Amniotic stem cell (primary cell): ENCODE measurements around the gene IL18.
A peak's percentile ranks its signal among the peaks of the same experiment; 100 is the strongest.
"Not testable (repeated sequence)": the region's sequence is repeated elsewhere in the genome, so short reads cannot be mapped to it uniquely, and the experiment has no call there.

Experiments used
- DNase-seq: peaks from one replicate; lab custom pipeline; 2025; lab: John Stamatoyannopoulos, UW

Gene IL18

DNA sequence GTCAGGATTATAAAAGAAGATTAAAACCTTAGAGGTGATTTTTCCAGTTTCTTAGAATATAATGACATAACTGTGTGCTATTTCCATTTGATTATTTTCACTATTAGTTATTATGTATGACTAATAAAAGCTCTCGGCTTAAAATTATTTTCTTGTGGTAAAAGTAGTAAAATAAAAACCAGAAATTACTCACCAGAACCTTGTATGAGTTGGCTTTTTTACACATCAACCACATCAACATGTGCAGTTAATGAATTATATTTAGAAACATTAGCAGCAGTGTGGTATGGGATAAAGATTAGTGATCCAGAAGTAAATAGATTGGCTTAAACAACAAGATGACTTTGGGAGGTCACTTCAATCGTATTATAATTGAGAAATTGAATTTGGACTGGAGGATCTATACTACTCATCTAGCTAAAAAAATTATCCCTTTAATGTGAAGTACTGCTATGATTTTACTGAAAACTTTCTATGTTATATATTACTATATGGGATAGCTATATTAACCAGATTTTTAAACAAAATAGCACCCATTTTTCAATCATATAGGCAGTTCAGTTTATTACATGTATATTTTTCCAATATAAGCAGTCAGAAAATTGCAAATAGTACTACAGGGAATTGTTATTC is 8.6 kb upstream of the IL18 start:
- DNase-seq, result no peak

DNA sequence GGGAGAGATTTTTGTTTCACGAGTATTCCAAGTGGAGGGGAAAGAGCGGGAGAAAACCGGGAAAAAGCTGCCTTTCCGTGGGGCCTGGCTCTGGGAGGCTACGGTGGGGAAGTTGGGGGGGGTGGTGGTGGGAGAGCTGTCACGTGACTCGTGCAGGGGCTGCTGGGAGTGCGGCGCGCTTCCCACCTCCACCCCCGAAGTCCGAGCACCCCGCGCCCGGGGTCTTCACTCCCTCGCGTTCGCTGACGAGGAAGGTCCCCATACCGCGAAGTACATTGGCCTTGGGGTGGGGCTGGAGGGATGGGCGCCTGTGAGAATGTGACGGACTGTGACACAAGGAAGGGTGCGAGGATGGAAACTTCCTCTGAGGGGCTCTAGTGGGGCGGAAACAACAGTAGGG is 3.3 kb upstream of the IL18 start, which contains the start of gene TEX12:
TEX12 (plus strand) TSS at position 228 of the 400 bp plus-strand sequence. CDS start 1,897 bp downstream, outside the sequence.
- no peak for DNase-seq

DNA sequence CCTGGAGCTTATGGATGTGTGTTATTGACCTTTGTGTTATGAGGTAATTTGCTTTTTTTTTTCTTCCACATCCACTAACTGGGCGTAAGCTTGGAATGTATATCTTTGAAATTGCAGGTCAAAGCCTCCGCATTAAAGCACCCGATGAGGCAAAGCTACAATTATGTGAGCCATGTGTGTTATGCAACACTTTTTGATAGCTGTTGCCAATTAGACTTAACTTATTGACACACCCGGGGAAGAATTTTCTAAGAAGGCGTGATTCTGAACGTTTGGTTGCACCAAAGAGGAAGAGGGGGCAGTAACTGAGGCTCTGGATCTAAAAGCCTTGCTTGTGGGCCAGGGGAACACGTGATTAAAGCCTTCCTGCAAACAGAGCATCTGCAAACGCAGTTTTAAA is 2.7 kb upstream of the IL18 start:
- no peak for DNase-seq

- DNase-seq, result no peak
Measured at GRCh38 chr11:112165049-112165448, 1.2 kb upstream of the IL18 start.

DNA sequence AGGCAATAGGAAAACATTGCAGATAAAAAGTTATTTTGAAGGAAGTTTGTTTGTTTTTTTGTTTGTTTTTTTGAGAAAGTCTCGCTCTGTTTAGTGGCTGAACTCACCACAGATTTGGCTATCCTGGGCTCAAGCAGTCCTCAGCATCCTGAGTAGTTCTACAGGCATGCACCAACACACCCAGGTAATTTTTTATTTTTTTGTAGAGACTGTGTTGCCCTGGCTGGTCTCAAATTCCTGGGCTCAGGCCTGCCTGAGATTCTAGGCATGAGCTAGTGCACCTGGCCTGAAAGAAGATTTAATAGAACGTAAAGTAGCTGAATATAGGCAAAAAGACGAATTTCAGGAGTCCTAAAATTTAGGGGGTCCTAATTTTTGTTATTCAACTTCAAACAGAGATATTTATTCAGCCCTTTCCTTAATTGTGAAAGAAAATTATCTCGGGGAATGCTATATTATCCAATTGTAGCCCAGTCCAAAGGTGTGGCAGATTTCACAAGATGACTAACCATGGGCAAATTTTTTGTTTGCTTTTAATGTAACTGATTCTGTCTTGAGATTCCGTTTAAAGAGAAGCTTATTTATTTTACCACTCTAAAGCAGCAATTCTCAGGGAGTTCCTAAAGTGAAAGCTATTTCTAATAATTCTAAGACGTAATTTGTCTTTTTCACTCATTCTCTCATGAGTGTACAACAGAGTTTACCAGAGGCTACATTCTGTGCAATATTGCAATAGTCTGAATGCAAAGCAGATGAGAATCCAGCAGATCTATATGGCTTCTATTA is 940 bp downstream of the IL18 start:
- DNase-seq, result no peak

DNA sequence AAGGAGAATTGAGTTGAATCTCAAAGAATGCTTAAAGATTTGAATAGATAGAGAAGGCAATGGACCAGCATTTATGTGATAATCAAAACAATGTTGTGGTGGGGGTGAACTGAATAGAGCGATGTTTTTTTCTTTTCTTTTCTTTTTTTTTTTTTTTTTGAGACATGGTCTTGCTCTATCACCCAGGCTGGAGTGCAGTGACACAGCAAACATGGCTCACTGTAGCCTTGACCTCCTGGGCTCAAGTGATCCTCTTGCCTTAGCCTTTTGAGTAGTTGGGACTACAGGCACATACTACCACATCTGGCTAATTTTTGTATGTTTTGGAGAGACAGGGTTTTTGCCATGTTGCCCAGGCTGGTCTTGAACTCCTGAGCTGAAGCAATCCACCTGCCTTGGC is 1.7 kb downstream of the IL18 start:
- DNase-seq, result not testable (repeated sequence)

DNA sequence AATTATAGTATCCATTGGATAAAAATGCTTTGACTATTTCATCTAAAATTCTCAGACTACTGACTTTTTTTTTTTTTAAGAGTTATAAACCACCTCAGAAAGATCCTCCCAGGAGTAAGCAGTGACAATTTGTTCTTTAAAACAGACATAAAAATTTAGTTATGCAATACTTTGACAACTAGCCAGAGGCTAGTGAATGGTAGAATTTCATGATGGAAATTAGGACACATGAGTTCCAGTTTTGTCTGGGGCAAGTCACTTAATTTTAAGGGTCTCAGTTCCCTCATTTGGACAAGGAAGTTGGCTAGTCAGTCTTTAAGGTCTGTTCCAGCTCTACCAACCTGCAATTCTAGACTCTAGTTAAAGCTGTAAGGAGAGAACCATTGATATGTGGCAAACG is 2.9 kb downstream of the IL18 start:
- DNase-seq, result no peak

DNA sequence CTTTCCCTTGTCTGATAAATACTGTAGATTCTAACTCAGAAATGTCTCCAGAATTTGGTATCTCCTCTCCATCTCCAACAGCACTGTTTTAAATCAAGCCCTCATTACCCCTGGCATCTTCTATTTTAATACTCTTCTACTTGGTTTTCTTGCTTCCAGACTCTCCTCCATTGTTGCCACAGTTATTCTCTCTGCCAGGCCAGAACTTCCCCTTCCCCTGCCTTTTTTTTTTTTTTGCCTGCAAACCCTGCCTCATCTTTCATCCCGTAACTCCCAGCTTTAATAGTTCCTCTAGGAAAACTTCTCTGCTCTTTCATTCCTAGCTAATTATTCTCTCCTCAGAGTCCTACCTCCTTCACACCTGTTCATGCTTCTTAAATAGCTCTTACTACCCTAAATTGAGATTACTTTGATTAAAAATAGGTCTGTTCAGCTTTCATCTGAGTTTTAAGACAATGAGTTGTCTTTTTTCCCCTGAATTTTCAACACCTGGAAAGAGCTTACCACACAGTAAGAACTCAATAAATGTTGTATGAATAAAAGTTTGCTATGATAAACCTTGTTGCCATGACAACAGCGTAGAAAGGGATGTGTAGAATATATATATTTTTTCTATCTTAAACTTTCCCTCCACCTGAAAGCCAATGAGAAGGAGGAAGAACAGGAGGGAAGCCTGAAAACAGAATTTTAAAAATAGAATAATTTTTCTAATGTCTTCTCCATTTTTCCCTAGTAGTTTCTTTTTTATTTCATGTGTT is 3.6 kb downstream of the IL18 start:
- DNase-seq, result no peak

DNA sequence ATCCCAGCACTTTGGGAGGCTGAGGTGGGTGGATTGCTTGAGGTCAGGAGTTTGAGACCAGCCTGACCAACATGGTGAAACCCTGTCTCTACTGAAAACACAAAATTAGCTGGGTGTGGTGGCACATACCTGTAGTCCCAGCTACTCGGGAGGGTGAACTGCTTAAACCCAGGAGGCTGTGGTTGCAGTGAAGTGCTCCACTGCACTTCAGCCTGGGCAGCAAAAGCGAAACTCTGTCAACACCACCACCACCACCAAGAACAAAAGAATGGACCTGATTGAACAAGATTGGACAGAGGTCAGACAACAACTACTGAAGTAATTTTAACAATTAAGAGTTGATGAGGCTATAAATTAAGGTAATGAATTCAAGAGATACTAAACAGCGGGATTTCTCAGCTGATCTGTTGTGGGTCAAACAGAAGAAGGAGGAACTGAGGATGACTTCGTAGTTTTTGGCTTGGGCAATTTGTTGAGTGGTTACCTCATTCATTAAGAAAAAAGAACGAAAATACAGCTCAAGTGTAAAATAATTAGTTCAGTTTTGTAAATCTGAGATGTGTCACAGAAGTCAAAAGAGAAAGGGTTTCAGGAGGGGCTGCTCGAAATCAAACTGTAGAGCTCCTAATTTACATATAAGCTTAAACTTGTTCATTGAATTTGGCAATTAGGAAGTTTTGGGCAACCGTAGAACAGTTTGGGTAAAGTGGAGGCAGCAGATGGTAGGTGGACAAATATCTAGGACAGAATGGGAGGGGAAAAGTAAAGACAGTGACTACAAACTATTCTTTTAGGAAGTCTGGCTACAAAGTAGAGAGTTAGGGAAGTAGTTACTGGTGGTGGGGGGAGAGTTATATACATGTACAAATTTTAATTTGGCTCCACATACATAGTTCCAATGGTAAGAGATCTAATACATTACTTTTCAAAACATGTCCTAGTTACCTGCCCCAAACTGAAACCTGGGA is 4.5 kb downstream of the IL18 start:
- no peak for DNase-seq

DNA sequence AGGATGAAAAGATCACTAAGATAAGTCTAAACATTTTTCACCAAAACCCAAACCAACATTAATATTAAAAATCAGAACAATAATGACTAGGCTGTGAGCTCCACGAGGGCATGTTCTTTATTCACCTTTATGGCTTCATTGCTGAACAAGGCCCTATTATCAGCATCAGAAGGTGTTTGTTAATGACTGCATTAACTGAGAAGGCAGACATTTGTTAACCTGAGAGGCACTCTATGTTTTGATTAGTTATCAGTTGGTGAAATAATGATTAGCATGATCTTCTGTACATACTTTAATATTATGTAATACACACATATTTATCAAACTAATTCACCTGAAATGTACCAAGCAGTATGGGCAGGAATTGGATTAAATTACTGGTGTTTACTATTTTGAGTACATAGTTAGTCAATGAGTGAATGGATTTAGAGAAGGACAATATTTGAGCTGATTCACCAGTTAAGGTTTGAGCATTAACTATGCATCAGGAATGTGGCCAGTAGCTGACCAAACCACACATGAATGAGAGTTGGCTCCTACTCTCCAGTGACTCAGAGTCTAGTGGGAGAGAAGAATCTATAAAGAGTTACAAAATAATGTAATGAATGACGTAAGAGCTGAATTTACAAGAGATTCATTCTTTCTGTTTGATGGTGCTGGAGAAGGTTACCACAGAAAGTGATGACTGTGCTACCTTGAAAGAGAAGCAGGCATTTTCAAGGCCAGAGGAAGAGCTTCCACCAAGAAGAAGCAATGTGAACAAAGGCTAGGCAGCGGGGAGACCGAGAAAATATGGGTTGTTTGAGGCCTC is 6.7 kb downstream of the IL18 start:
- DNase-seq, result peak; percentile 96

- DNase-seq, result no peak
Measured at GRCh38 chr11:112156153-112156955, 7.5 kb downstream of the IL18 start.

- DNase-seq, result no peak
Measured at GRCh38 chr11:112150517-112150916, 13.4 kb downstream of the IL18 start.

- no peak for DNase-seq
Measured at GRCh38 chr11:112143597-112143996, 20.3 kb downstream of the IL18 start.

- DNase-seq, result no peak
Measured at GRCh38 chr11:112134473-112134872, 29.4 kb downstream of the IL18 start.

DNA sequence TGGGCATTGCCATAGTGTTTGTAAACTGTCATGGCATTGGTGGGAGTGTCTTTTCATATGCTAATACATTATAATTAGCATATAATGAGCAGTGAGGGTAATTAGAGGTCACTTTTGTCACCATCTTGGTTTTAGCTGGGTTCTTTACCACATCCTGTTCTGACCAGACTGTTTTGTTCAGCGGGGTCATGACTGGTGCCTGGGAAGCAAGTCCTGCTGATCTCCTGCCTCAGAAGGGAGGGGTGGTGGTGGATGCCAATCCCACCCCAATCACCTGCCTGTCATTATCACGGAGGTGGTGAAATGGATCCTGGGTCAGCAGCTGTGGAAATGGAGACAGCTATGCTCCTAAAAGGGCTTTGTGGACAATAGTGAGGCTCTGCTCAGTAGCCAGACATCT is 31.2 kb downstream of the IL18 start:
- no peak for DNase-seq

- no peak for DNase-seq
Measured at GRCh38 chr11:112129656-112130055, 34.2 kb downstream of the IL18 start.

DNA sequence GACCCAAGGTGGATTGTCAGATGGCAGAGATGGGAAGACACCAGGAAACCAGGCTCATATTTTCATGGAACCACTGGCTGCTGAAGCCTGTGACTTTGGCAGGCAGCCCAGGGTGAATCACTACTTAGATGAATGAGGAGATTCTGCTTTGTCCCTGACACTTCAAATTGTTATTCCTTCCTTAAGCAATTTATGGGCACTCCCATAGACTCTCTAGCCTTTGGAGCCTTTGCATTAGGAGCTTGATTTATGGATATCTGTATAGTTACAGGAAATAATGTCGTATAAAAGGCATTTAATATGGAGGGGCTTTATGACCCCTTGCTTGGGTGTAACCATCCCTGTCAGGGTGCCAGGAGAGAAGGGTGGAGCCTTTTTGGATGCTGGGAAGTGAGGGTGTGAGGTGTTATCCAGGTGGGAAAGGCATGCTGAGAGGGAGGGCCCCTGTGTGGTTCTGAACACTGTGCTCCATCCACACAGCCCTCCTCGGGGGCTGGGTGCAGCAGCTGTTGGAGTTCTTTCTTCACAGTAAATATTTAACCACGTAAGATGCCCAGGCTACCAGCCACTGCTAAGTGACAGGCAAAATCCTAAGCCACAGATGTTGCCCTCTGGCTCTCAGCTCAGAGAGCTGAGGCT is 35.3 kb downstream of the IL18 start:
- peak; percentile 66 for DNase-seq

DNA sequence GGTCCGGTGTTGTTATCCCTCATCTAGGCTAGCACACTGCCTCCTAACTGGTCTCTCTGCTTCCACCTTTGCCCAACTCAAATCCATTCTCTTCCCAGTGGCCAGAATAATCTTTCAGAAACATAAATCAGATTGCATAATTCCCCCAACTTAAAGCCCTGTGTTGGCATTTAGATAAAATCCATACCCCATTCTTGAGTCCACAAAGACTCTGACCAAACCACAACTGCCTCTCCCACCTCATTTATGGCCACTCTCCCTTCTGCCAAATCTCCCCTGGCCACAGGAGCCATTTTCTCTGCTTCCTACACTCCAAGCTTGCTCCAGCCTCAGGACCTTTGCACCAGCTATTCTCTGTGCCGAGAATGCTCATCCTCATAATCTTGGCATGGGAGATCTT is 36.8 kb downstream of the IL18 start:
- no peak for DNase-seq

DNA sequence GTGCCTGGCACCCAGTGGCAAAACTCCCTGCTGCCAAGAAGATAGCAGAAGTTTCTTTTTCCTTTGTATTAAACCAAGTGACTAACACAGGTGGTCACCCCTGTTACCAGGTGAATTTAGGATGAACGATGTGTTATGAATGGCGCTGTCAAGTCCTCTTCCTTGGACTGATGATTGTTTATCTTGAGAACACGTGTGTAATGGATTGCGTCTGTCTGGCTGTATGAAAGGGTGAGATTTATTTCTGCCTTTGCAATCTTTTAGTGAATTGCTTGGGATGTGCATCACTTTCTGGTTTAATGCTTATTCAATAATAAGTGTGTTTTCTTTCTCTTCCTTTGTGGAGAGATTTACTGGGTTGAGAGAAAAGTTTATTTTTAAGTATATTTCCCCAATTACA is 40.8 kb downstream of the IL18 start:
- no peak for DNase-seq
